MM.1S (cell line): ENCODE measurements around the gene ADAM8.

Experiments
- DNase-seq: peaks from one replicate; pipeline ENCODE4 v3.0.0-alpha.2; 2015
- H2AFZ ChIP-seq: fragments of 300-600 bp; sonication (generic); 2 replicates; pipeline ENCODE4 v1.6.0; 2016; ENCODE audit warnings: antibody characterized with exemption, low read length
- H3F3A ChIP-seq: fragments of 300-600 bp; sonication (generic); 2 replicates; pipeline ENCODE4 v1.6.1; 2016; ENCODE audit warnings: mild to moderate bottlenecking, antibody characterized with exemption, low read length, moderate library complexity, mixed read lengths; ENCODE audit not compliant: insufficient read depth
- H3K27ac ChIP-seq: fragments of 300-600 bp; sonication (generic); 2 replicates; pipeline ENCODE4 v1.5.1; 2016; ENCODE audit warnings: mild to moderate bottlenecking, low read length
- H3K27me3 ChIP-seq: fragments of 300-600 bp; sonication (generic); replicated peaks from 2 replicates; pipeline ENCODE4 v1.6.0; 2016; ENCODE audit warnings: low read length; ENCODE audit not compliant: insufficient read depth
- H3K36me3 ChIP-seq: fragments of 300-600 bp; sonication (generic); replicated peaks from 2 replicates; pipeline ENCODE4 v1.6.1; 2016; ENCODE audit warnings: mild to moderate bottlenecking, low read length, mixed read lengths; ENCODE audit not compliant: insufficient read depth
- H3K4me1 ChIP-seq: fragments of 300-600 bp; sonication (generic); 2 replicates; pipeline ENCODE4 v1.6.1; 2016; ENCODE audit warnings: low read length, mixed read lengths
- H3K4me2 ChIP-seq: fragments of 300-600 bp; sonication (generic); 2 replicates; pipeline ENCODE4 v1.6.0; 2016; ENCODE audit warnings: low read depth, low read length
- H3K4me3 ChIP-seq: fragments of 300-600 bp; sonication (generic); 2 replicates; pipeline ENCODE4 v1.5.1; 2016; ENCODE audit warnings: low read length, mixed read lengths
- H3K79me2 ChIP-seq: fragments of 300-600 bp; sonication (generic); 2 replicates; pipeline ENCODE4 v1.6.1; 2016; ENCODE audit warnings: mixed run types, low read length, mixed read lengths
- H3K9ac ChIP-seq: fragments of 300-600 bp; sonication (generic); 2 replicates; pipeline ENCODE4 v1.6.1; 2016; ENCODE audit warnings: low read length, mixed read lengths
- H3K9me2 ChIP-seq: fragments of 300-600 bp; sonication (generic); replicated peaks from 2 replicates; pipeline ENCODE4 v1.6.1; 2016; ENCODE audit warnings: mild to moderate bottlenecking, low read length, mixed read lengths; ENCODE audit not compliant: insufficient read depth
- H3K9me3 ChIP-seq: fragments of 300-600 bp; sonication (generic); replicated peaks from 2 replicates; pipeline ENCODE4 v1.6.1; 2016; ENCODE audit warnings: mild to moderate bottlenecking, low read length, mixed read lengths; ENCODE audit not compliant: insufficient read depth
- H4K20me1 ChIP-seq: fragments of 300-600 bp; sonication (generic); 2 replicates; pipeline ENCODE4 v1.6.1; 2016; ENCODE audit warnings: mild to moderate bottlenecking, low read length, moderate library complexity, mixed read lengths; ENCODE audit not compliant: insufficient read depth
- CTCF ChIP-seq: fragments of 300-600 bp; sonication (generic); IDR thresholded peaks from 2 replicates; pipeline ENCODE4 v1.5.1; 2016; ENCODE audit warnings: antibody characterized with exemption, low read length, mixed read lengths
- EZH2 ChIP-seq: fragments of 300-600 bp; sonication (generic); optimal IDR thresholded peaks from 2 replicates; pipeline ENCODE3; 2017; ENCODE audit warnings: low read depth, mild to moderate bottlenecking, antibody characterized with exemption, low read length, mixed read lengths
- EZH2phosphoT487 ChIP-seq: fragments of 300-600 bp; sonication (generic); IDR thresholded peaks from 2 replicates; pipeline ENCODE4 v1.6.1; 2018; ENCODE audit warnings: antibody characterized with exemption, low read length

ADAM8 gene

DNA sequence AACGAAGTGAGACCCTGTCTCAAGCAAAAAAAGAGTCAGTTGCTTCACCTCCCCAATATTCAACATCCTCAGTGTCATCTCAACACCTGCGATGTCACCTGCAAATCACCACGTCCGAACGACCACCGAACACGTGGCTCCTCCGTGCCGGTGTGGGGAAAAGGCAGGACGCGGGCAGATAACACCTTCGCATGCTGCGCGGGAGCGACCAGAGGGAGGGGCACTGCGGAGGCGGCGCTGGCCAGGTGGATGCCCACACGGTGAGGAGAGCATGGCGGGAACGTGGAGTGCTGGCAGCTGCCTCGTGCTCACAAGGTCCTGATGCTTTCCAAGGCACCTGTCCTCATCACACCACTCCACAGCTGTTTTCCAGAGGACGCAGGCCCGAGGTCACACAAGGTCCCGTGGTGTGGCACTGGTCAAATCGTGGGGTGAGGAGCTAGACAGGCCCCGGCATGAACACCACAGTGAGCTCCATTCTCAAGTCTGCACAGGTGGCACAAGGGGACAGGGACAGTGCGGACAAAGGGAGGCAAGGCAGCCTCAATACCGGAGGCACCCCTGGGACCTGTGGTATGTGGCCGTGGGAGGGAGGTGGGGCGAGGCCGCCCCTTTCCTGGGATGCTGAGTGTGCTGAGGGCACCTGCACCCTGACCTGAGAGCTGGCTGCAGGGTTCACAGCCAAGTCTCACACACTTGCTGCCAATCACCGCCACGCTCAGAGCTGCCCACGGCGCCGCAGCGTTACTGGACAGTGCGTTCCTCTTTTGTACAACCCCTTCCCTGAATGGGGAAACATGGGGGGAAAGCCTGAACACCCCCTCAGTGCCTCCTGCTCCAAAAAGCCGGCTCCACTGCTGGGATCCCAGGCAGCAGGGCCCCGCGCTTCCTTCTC is 19.0 kb upstream of the ADAM8 start:
- no peak for DNase-seq
- no peaks in the 10 kb centered on the region for H3F3A ChIP-seq
- H3K36me3 ChIP-seq, result no peaks in the 10 kb centered on the region; the same call in 1 of the 2 replicates
- no peak for TF ChIP-seq EZH2phosphoT487
- no peak for TF ChIP-seq CTCF
- no peak for TF ChIP-seq EZH2
- H3K4me2 ChIP-seq, result no peak overlapping the region
- H3K79me2 ChIP-seq, result no peaks in the 10 kb centered on the region
- H3K4me3 ChIP-seq, result no peak overlapping the region
- H3K9me2 ChIP-seq, result no peaks in the 10 kb centered on the region
- no peak overlapping the region for H3K27ac ChIP-seq
- H3K9ac ChIP-seq, result no peak overlapping the region
- no peaks in the 10 kb centered on the region for H3K9me3 ChIP-seq
- H2AFZ ChIP-seq, result no peak overlapping the region
- no peaks in the 10 kb centered on the region for H4K20me1 ChIP-seq
- H3K4me1 ChIP-seq, result no peaks in the 10 kb centered on the region
- H3K27me3 ChIP-seq, result no peaks in the 10 kb centered on the region

DNA sequence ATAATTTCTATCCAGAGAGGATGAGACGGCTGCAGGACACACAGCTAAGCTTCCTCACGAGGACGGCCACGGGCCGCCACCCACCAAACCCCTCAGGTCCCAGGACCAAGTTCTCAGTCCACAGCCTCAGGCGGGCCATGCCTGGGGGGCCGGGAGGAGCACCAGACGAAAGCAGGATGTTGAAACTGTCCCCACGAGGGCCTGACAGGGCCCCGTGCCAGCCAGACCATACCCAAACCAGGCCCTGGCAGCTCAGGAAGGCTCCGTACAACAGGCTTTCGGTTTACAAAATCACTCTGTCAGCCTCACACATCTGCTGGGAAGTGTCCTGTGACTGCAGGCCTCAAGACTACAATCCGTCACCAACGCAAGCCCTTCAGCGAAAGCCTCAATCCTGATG is 17.5 kb upstream of the ADAM8 start:
- H3K9me2 ChIP-seq, result no peaks in the 10 kb centered on the region
- H3K4me2 ChIP-seq, result no peak overlapping the region
- H2AFZ ChIP-seq, result no peak overlapping the region
- no peaks in the 10 kb centered on the region for H4K20me1 ChIP-seq
- H3K27me3 ChIP-seq, result no peaks in the 10 kb centered on the region
- no peak for TF ChIP-seq CTCF
- no peak for TF ChIP-seq EZH2phosphoT487
- TF ChIP-seq EZH2, result no peak
- no peak overlapping the region for H3K27ac ChIP-seq
- no peaks in the 10 kb centered on the region for H3K79me2 ChIP-seq
- no peaks in the 10 kb centered on the region; the same call in 1 of the 2 replicates for H3K36me3 ChIP-seq
- no peak for DNase-seq
- H3K4me1 ChIP-seq, result no peaks in the 10 kb centered on the region
- no peak overlapping the region for H3K4me3 ChIP-seq
- no peak overlapping the region for H3K9ac ChIP-seq
- H3K9me3 ChIP-seq, result no peaks in the 10 kb centered on the region
- H3F3A ChIP-seq, result no peaks in the 10 kb centered on the region

- Histone ChIP-seq H4K20me1 (no peaks in the 10 kb centered on the region), H3K4me3 (no peak overlapping the region), H3F3A (no peaks in the 10 kb centered on the region), H3K9ac (no peak overlapping the region), H3K27me3 (no peaks in the 10 kb centered on the region), H3K79me2 (no peaks in the 10 kb centered on the region), H3K4me2 (no peak overlapping the region), H3K9me3 (no peaks in the 10 kb centered on the region), H2AFZ (no peak overlapping the region), H3K4me1 (no peaks in the 10 kb centered on the region), H3K36me3 (no peaks in the 10 kb centered on the region; the same call in 1 of the 2 replicates), H3K9me2 (no peaks in the 10 kb centered on the region), H3K27ac (no peak overlapping the region)
- no peak for DNase-seq
- TF ChIP-seq EZH2phosphoT487 (no peak), EZH2 (no peak), CTCF (no peak)
Observed at GRCh38 chr10:133293810-133294119, 17.1 kb upstream of the ADAM8 start.
